22Rv1 (cell line): Measurements from ENCODE around the gene TMEM130.

Experiments used
- CTCF ChIP-seq: fragments of 450-650 bp; IDR thresholded peaks from 2 replicates; pipeline ENCODE4 v1.5.1; 2017; ENCODE audit warnings: mild to moderate bottlenecking
- ZFX ChIP-seq: fragments of 450-650 bp; IDR thresholded peaks from 2 replicates; pipeline ENCODE4 v1.6.1; 2017; ENCODE audit warnings: antibody characterized with exemption, borderline replicate concordance

GRCh38 chr7:98902523-98902922 lies 32.7 kb upstream of the TMEM130 start:
- no peak for TF ChIP-seq CTCF
- TF ChIP-seq ZFX, result no peak
